ENCODE data around the gene KLHL7.

DNA sequence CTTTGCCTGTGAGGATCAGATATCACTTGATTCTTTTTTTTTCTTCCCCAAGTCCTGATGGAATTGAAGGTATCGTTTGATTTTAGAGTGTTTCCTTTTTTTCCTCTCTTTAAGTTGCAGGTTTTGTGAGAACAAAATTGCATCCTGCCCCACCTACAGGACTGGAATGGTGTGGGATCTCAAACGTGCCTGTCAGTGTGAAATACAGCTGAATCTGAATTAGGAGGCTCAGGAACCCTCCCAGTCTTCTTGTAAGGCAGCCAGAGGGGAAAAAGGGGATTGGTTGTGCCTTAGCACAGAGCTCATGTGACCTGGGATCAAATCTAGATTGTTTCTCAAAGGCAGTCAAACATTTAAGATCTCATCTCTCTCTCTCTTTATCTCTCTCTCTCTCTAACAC is 32.7 kb upstream of the KLHL7 start:
- no peak for TF ChIP-seq EZH2 (IDR thresholded peaks at IDR 0.05; ENCODE audit: insufficient read depth, low read length)
- no peak for TF ChIP-seq CTCF (IDR thresholded peaks at IDR 0.05; ENCODE audit: insufficient read depth, low read depth, low read length)

Measured in astrocyte (in vitro differentiated cells and primary cell).